CD4-positive, alpha-beta T cell (primary cell): Measurements from ENCODE around the gene MED15. TPM values are rescaled to one million over a fixed set of nuclear protein-coding genes. Genes with fewer than 3 reads are reported as not detected.

ENCODE experiments used
- ATAC-seq: fragments of 200-7000 bp; cut with Tn5 transposase; one replicate; pipeline ENCODE4 v1.10.0; 2022; ENCODE audit warnings: mild to moderate bottlenecking; ENCODE audit not compliant: poor library complexity
- CTCF ChIA-PET: fragments of 350-600 bp; sonication (Branson Sonifier 250); formaldehyde crosslinking; loops from one replicate; lab custom pipeline; 2021; ENCODE audit warnings: antibody characterized with exemption, inconsistent platforms; lab: Charles Lee
- POLR2A ChIA-PET: fragments of 350-600 bp; sonication (Branson Sonifier 250); formaldehyde crosslinking; loops from one replicate; lab custom pipeline; 2021; ENCODE audit warnings: antibody characterized with exemption, inconsistent platforms; lab: Charles Lee
- DNase-seq, 14 experiments: peaks; one replicate each; pipeline ENCODE4 v3.0.0-alpha.2; 2013 to 2020; ENCODE audit warnings: mixed read lengths in 2 of 14
- H3K27ac ChIP-seq, 2 donors: one replicate each; pipeline versions ENCODE4 v1.5.1 to v1.7.0; 2013; ENCODE audit warnings: low read length in 2 of 2, low read depth in 1 of 2, mild to moderate bottlenecking in 1 of 2
- H3K27me3 ChIP-seq, 2 experiments: 1 replicate in 1 of 2; 2 replicates in 1 of 2; pipeline versions ENCODE4 v1.6.1 to v1.7.0; 2013; ENCODE audit warnings: low read length in 2 of 2, control low read depth in 1 of 2, mild to moderate bottlenecking in 1 of 2, moderate library complexity in 1 of 2; ENCODE audit not compliant: insufficient read depth in 2 of 2, control insufficient read depth in 1 of 2
- H3K36me3 ChIP-seq: one replicate; pipeline ENCODE4 v1.6.1; 2013; ENCODE audit warnings: low read length, control low read depth; ENCODE audit not compliant: insufficient read depth
- H3K4me1 ChIP-seq: one replicate; pipeline ENCODE4 v1.6.1; 2013; ENCODE audit warnings: low read length, control low read depth; ENCODE audit not compliant: insufficient read depth
- H3K4me3 ChIP-seq: one replicate; pipeline ENCODE4 v1.5.1; 2013; ENCODE audit warnings: mild to moderate bottlenecking, low read length, moderate library complexity
- H3K9me3 ChIP-seq, 2 experiments: 1 replicate in 1 of 2; 2 replicates in 1 of 2; pipeline versions ENCODE4 v1.6.1 to v1.7.0; 2013; ENCODE audit warnings: low read length in 2 of 2, mild to moderate bottlenecking in 2 of 2, control low read depth in 1 of 2, moderate library complexity in 1 of 2; ENCODE audit not compliant: control insufficient read depth in 1 of 2, insufficient read depth in 1 of 2
- H3K27ac Mint-ChIP-seq: one replicate; pipeline ENCODE4 v1.8.0; 2020; ENCODE audit warnings: mixed read lengths
- H3K27me3 Mint-ChIP-seq: one replicate; pipeline ENCODE4 v1.8.0; 2021; ENCODE audit warnings: mixed read lengths
- H3K36me3 Mint-ChIP-seq: one replicate; pipeline ENCODE4 v1.8.0; 2021; ENCODE audit warnings: low read depth, mixed read lengths
- H3K4me1 Mint-ChIP-seq: one replicate; pipeline ENCODE4 v1.8.0; 2021; ENCODE audit warnings: low read depth, mixed read lengths
- H3K4me3 Mint-ChIP-seq: one replicate; pipeline ENCODE4 v1.8.0; 2020; ENCODE audit warnings: mild to moderate bottlenecking, mixed read lengths
- H3K9me3 Mint-ChIP-seq: one replicate; pipeline ENCODE4 v1.8.0; 2020; ENCODE audit warnings: mixed read lengths
- intact Hi-C, 2 experiments: fragments of 100-400 bp; cut with DNase I in 1 of 2; cut with micrococcal nuclease in 1 of 2; formaldehyde crosslinking; loops; one replicate each; pipeline versions ENCODE4 v1.15.1 to v1.9.0; 2023 to 2025; cut with DNase I, micrococcal nuclease
- total RNA-seq, 174 experiments: library from RNA in 2 of 174; stranded (reverse) in 2 of 174; gene quantifications; one replicate each; pipeline ENCODE4 v1.2.3 and lab custom pipeline; 2021 to 2026
- TF ChIP-seq, protein P1 (sequence below): fragments of 200-600 bp; IDR thresholded peaks from one replicate; pipeline ENCODE4 v1.8.0; 2022; ENCODE audit warnings: antibody characterized with exemption, mild to moderate bottlenecking

Gene MED15
- total RNA-seq, 2 experiments from 2014 or later: 181 to 191 TPM

DNA sequence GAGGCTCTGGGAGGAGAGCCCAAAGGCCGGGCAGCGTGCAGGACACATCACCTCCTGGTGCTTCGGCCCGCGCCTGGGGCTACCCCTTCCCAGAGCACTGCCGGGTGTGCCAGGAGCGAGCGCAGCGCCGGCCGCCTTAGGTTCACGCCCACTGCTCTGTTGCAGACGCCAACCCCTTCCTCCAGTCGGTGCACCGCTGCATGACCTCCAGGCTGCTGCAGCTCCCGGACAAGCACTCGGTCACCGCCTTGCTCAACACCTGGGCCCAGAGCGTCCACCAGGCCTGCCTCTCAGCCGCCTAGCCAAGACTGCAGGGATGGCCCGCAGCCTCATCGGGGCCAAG, 79.0 kb downstream of the MED15 start:
- H3K4me1 Mint-ChIP-seq: peaks cover 5% of the 10 kb centered on the region
- CTCF ChIA-PET: interaction anchor here (1.1 kb wide), 1 partner anchor 22 kb away, joined by 4 read pairs; no protein-coding TSS in a partner anchor
- no peaks in the 10 kb centered on the region for H3K9me3 ChIP-seq
- peaks cover 27% of the 10 kb centered on the region for H3K4me1 ChIP-seq
- H3K36me3 ChIP-seq: peaks cover 65% of the 10 kb centered on the region
- no peaks in the 10 kb centered on the region for H3K27me3 ChIP-seq
- no peak overlapping the region for H3K4me3 ChIP-seq
- no peak overlapping the region for H3K27ac Mint-ChIP-seq
- intact Hi-C loops: no loop called here
- H3K27me3 Mint-ChIP-seq: no peaks in the 10 kb centered on the region
- H3K4me3 Mint-ChIP-seq: no peak overlapping the region
- peaks cover 57% of the 10 kb centered on the region for H3K36me3 Mint-ChIP-seq
- H3K9me3 Mint-ChIP-seq: no peaks in the 10 kb centered on the region
- TF ChIP-seq, protein P1, sequence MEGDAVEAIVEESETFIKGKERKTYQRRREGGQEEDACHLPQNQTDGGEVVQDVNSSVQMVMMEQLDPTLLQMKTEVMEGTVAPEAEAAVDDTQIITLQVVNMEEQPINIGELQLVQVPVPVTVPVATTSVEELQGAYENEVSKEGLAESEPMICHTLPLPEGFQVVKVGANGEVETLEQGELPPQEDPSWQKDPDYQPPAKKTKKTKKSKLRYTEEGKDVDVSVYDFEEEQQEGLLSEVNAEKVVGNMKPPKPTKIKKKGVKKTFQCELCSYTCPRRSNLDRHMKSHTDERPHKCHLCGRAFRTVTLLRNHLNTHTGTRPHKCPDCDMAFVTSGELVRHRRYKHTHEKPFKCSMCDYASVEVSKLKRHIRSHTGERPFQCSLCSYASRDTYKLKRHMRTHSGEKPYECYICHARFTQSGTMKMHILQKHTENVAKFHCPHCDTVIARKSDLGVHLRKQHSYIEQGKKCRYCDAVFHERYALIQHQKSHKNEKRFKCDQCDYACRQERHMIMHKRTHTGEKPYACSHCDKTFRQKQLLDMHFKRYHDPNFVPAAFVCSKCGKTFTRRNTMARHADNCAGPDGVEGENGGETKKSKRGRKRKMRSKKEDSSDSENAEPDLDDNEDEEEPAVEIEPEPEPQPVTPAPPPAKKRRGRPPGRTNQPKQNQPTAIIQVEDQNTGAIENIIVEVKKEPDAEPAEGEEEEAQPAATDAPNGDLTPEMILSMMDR: no peak
- no peak for ATAC-seq
- no peak overlapping the region for H3K27ac ChIP-seq
- DNase-seq: peak in 2 of 14 experiments; percentile 1 to 14
- POLR2A ChIA-PET: interaction anchor here (1.6 kb wide), 1 partner anchor 29 kb away, joined by 5 read pairs; no protein-coding TSS in a partner anchor

DNA sequence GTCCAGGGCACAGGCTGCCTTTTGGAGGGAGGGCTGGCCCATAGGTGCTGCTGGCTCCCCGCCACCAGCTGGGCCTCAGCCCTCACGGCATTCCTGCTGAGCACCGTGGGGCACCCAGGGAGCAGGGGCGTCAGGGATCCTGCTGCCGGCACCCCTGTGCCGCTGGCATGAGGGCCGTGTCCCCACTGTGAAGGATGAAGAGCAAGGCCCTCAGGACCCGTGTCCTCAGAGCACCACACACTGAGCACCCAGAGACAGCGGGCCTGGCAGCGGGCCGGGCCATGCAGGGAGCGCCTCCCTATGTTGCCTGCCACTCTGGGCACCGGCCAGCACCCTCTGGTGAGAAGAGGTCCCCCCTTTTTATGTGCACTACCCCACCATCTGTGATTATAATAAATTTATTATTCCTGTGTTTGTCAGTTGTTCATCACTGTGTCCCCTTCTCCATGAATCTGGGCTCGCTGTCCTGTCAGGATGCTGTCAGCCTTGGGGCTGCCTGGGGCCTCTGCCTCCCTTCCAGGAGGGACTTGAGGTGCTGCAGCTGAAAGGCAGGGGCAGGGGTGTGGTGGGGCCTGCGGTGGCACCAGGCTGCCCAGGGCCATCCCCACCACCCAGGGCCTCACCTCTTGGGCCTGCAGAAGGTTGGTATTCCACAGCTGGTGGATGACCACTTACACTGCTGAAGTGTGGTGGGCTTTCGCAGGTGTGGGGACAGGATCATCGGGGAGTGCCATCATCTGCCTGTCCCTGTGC, 80.0 kb downstream of the MED15 start:
- Histone ChIP-seq H3K9me3 (no peaks in the 10 kb centered on the region), H3K36me3 (peaks cover 55% of the 10 kb centered on the region), H3K4me1 (peaks cover 17% of the 10 kb centered on the region), H3K27me3 (no peaks in the 10 kb centered on the region), H3K27ac (no peak overlapping the region), H3K4me3 (no peak overlapping the region)
- ATAC-seq (peak; percentile 19), DNase-seq (no peak)
- CTCF ChIA-PET: no interaction called here
- Mint-ChIP-seq H3K27ac (no peak overlapping the region), H3K9me3 (no peaks in the 10 kb centered on the region), H3K4me1 (no peaks in the 10 kb centered on the region), H3K36me3 (peaks cover 50% of the 10 kb centered on the region), H3K27me3 (no peaks in the 10 kb centered on the region), H3K4me3 (no peak overlapping the region)
- intact Hi-C loops: no loop called here
- POLR2A ChIA-PET: no interaction called here
- TF ChIP-seq, protein P1: no peak

DNA sequence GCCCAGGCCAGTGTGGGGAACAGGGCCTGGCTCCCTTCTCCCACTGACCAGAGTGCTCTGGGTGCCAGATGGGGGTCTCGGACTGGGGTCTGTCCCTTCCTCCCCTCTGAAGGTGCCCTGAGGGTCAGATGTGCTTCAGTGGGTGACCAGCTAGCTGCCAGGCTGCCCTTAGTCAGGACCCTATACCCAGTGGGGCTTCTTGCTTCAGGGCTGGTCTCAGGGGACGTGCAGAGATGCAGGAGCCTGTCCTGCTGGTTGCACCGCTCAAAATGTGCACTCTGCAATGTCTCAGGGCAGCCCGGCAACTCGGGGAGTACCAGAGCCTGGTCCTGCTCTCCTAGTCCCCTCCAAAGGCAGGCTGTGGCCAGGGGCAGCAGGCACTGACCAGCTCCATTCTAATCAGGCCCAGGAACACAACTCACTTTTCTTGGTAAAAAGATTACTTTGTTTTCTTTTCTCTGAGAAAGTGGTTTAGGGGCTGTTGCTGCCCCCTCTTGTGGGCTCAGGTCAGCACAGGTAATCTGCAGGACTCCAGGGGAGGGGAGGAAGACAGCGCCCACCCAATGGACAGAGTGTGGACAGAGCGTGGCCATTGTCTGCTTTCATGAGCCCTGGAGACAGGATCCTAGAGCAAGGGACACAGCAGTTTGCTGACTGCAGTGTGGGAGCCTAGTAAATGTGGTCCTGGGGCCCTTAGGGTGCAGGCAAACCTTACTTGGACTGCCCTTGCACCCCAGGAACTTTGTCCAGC, 80.9 kb downstream of the MED15 start:
- H3K36me3 ChIP-seq: peaks cover 46% of the 10 kb centered on the region
- Mint-ChIP-seq H3K9me3 (no peaks in the 10 kb centered on the region), H3K27me3 (no peaks in the 10 kb centered on the region), H3K36me3 (peaks cover 43% of the 10 kb centered on the region), H3K27ac (no peak overlapping the region), H3K4me1 (no peaks in the 10 kb centered on the region), H3K4me3 (no peak overlapping the region)
- DNase-seq (peak in 1 of 14 experiments; percentile 6), ATAC-seq (peak; percentile 25)
- H3K27me3 ChIP-seq: no peaks in the 10 kb centered on the region
- CTCF ChIA-PET: no interaction called here
- no peak overlapping the region for H3K4me3 ChIP-seq
- peaks cover 17% of the 10 kb centered on the region for H3K4me1 ChIP-seq
- H3K27ac ChIP-seq: no peak overlapping the region
- POLR2A ChIA-PET: interaction anchor here (0.9 to 2.2 kb wide), 2 partner anchors 14 to 31 kb away, joined by 3 to 5 read pairs; no protein-coding TSS in a partner anchor
- intact Hi-C loops: no loop called here
- TF ChIP-seq, protein P1: no peak
- H3K9me3 ChIP-seq: no peaks in the 10 kb centered on the region
